AG09319 (cell line): ENCODE data around the gene RPRD1B.

Experiments
- DNase-seq: peaks from one replicate; pipeline ENCODE4 v3.0.0-alpha.2; 2010; ENCODE audit warnings: low read depth; ENCODE audit errors: extremely low read depth
- TF ChIP-seq, protein P1 (sequence below): IDR thresholded peaks from 2 replicates; pipeline ENCODE4 v1.5.1; 2011; ENCODE audit warnings: low read depth, mild to moderate bottlenecking, inconsistent platforms, low read length, moderate library complexity

The RPRD1B gene

DNA sequence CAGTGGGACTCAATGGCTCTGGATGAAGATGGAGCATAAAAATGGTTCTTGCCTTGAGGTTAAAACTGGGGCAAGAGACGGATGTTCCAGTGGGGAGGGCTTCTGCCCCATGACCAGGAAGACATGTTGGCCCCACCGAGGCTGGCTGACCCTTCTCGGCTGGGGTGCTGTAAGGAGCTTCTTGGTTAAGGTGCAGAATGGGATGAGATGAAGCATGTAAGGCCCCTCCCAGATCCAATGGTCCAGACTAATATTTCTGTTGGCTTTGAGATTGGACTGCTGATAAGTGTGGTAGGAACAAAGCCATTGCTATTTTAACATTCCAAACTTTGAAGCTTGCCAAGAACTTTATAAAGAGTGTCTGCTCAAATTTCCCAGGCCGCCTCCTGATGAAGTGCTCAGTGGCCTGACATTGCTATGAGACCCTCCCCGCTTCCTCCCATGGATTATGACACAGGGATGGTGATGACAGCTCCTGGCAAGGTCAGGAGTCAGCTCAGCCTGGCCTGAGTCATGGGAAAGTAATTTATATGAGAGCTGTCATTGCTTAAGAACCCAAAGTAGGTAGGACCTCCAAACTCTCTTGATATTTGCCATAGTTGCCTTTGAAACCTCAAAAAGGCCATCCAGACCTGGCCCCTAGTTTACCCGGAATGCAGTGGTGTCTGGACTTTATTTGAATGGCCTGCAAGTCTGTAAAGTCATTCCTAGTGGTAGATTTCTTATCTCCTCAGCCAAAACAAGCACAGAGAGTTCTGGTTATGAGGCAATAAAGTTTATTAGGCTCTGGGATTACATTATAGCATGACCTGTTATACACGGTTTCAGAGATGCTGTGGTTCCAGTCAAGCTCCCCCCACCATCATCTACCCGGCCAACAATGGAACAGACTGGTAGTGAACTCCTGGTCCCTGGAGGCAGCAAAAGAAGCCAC is 76.3 kb downstream of the RPRD1B start:
- peak; percentile 98 for DNase-seq
- TF ChIP-seq, protein P1, sequence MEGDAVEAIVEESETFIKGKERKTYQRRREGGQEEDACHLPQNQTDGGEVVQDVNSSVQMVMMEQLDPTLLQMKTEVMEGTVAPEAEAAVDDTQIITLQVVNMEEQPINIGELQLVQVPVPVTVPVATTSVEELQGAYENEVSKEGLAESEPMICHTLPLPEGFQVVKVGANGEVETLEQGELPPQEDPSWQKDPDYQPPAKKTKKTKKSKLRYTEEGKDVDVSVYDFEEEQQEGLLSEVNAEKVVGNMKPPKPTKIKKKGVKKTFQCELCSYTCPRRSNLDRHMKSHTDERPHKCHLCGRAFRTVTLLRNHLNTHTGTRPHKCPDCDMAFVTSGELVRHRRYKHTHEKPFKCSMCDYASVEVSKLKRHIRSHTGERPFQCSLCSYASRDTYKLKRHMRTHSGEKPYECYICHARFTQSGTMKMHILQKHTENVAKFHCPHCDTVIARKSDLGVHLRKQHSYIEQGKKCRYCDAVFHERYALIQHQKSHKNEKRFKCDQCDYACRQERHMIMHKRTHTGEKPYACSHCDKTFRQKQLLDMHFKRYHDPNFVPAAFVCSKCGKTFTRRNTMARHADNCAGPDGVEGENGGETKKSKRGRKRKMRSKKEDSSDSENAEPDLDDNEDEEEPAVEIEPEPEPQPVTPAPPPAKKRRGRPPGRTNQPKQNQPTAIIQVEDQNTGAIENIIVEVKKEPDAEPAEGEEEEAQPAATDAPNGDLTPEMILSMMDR: no peak

DNA sequence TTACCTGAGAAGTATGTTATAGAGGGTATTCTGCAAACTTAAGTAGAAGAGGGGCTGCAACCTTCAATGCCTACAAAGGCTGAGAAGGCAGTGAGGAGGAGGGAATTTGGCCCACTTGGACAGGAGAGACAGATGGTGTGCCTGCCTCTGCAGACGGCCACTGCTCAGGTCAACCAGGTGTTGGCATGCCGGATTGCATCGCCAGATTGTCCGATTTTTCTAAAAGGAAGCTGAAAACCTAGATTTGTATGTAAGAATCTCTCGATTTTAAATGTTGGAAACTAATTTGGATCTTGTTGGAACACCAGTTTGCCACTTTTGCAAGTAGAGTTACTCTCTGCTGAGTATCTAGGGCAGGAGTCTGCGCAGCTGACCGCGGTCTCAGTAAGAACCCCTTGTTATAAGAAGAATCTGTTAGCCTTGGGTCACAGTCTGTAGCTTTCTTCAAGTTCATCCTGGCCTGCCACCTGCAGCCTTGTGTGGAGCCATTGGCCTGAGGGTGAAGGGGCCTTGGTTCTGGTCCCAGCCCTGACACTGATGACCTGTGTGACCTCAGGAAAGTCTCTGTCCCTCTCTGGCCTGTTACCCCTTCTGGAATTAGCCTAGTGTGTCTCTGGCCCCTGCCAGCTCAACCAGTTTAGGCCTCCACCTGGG is 77.1 kb downstream of the RPRD1B start:
- no peak for DNase-seq
- TF ChIP-seq, protein P1: no peak

DNA sequence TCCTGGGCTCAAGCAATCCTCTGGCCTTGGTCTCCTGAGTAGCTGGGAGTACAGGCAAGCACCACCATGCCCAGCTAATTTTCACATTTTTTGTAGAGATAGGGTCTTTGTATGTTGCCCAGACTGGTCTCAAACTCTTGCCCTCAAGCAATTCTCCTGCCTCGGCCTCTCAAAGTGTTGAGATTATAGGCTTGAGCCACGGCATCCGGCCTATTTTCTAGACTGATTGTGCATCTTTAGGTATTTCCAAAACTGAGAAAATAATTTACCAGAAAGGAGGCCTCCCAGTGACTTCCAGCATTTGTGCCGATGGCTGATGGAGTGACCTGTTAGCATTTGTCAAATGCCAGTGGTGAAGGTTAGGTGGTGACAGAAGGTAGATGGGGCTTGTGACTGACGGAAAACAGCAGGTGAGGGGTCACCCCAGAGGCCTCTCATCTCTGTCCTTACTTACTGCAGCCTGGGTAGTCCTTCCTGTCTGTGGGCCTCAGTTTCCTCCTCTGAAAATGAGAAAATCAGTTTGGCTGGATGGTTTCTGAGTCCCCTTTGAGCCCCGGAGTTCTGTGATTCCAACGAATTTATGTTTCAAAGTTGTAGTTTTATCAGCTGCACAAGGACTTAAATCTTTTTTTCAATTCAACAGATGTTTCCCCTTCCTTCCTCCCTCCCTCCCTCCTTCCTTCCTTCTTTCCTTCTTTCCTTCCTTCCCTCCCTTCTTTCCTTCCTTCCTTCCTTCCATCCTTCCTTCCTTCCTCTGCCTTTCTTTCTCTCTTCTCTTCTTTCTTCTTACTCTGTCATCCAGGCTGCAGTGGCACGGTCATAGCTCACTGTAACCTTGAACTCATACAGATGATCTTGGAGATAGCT is 78.1 kb downstream of the RPRD1B start:
- DNase-seq: no peak
- TF ChIP-seq, protein P1: no peak

DNA sequence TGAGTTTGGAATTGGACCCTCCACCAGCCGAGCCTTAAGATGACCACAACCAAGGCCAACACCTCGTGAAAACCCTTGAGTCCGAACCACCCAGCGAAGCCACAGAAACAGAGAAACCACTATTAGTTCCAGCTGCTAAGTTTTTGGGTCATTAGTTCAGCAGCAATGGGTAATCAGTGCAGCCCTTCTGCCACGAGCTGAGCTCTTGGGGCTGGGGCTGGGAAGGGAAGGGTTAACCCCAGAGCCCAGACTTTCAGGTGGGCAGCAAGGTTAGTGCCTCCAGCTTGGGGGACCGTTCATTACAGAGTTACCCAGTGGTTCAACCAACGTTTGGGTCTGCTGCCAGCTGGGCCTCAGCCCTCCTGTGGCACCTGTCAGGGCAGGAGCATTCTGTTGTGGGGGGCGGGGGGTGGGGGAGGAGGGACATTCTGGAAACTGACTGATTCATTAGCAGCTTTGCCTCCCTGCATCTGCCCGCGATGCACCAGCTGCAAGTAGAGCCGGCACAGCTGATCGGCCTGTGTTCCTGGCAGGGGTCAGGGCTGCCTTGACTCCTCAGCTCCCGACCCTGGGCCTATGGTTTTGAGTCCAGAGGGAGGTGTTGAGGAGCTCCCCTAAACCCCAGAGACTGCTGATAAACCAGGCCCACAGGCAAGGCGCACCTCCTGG is 78.8 kb downstream of the RPRD1B start:
- no peak for DNase-seq
- TF ChIP-seq, protein P1: no peak

DNA sequence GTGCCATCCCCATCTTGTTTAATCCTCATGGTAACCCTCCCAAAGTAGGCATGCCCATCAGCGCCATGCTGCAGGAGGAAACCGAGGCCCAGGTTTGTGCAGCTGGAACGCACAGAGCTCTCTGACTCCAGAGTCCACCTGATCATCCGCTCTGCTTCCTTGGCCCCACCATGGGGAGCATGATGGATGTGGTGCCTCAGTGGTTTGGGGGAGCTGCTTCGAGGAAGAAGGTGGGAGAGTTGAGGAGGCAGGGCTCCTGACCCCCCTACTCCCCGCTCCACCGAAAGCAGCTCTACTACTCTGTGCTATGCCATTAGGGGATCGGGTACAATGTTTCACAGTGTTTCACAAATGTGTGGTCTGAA is 79.4 kb downstream of the RPRD1B start:
- DNase-seq: no peak
- TF ChIP-seq, protein P1: no peak

DNA sequence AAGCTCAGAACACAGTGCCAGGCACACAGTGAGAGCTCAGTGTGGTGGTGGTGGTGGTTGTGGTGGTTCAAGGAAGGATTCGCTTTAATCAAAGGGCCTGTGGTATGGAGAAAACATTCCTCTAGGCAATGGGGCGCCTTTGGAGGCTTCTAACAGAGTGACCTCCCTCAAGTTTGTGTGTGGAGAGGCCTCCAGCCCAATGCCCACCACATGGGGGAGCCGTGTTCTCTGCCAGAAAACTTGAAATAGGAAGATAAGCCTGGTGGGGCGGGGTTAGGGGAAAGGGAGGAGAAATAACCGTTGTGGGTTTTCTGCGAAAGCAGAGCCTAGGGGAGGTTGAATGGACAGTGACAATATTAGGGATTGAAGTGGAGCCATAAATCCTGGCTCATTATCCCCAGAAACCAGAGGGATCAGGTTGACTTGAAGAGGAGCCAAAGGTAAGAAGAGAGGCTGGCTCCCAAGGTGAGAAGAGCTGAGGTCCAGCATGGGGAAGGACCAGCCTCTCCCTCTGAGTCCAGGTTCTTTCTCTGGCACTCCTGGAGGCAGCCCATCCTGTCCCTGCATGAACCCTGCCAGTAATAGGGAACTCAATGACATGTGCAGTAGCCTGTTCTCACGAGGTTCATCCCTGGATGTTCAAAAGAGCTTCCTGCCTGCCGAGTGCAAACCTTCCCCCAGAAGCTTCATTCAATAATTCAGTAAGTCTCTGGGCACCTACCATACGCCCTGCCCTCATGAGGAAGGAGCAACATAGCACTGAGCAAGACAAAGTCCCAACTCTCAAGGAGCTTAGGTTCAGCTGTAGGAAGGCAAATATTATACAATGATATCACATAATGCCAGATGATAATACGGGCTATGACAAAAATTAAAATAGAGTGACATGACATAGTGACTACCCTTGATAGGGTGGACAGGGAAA is 80.1 kb downstream of the RPRD1B start:
- no peak for DNase-seq
- TF ChIP-seq, protein P1: peak; percentile 18
